Mesenchymal stem cell (in vitro differentiated cells and primary cell): Measurements from ENCODE around the gene MEF2D.

Experiments used
- DNase-seq: peaks from one replicate; pipeline ENCODE4 v3.0.0-alpha.2; 2013
- H2AFZ ChIP-seq: one replicate; pipeline ENCODE4 v1.6.1; 2013; ENCODE audit warnings: low read depth, mild to moderate bottlenecking, control low read depth, inconsistent platforms, low read length, moderate library complexity
- H2AK5ac ChIP-seq: 2 replicates; pipeline ENCODE4 v1.6.1; 2013; ENCODE audit warnings: low read length, moderate library complexity, mild to moderate bottlenecking, inconsistent platforms; ENCODE audit not compliant: severe bottlenecking
- H2BK120ac ChIP-seq: one replicate; pipeline ENCODE4 v1.6.1; 2013; ENCODE audit warnings: low read depth, mild to moderate bottlenecking, inconsistent platforms, low read length, moderate library complexity
- H2BK12ac ChIP-seq, 2 experiments: one replicate each; pipeline ENCODE4 v1.6.1; 2013; ENCODE audit warnings: inconsistent platforms in 2 of 2, low read length in 2 of 2, mild to moderate bottlenecking in 2 of 2, moderate library complexity in 2 of 2, control low read depth in 1 of 2
- H2BK15ac ChIP-seq: one replicate; pipeline ENCODE4 v1.6.1; 2013; ENCODE audit warnings: mild to moderate bottlenecking, low read depth, inconsistent platforms; ENCODE audit not compliant: poor library complexity, severe bottlenecking
- H2BK5ac ChIP-seq: 2 replicates; pipeline ENCODE4 v1.6.1; 2013; ENCODE audit warnings: low read depth, mild to moderate bottlenecking, low read length, control low read depth, inconsistent platforms; ENCODE audit not compliant: poor library complexity, severe bottlenecking
- H3K14ac ChIP-seq, 2 experiments: one replicate each; pipeline ENCODE4 v1.6.1; 2013; ENCODE audit warnings: inconsistent platforms in 2 of 2, low read length in 2 of 2, control low read depth in 1 of 2, mild to moderate bottlenecking in 1 of 2, moderate library complexity in 1 of 2
- H3K18ac ChIP-seq, 2 experiments: one replicate each; pipeline ENCODE4 v1.6.1; 2013; ENCODE audit warnings: inconsistent platforms in 2 of 2, low read length in 2 of 2, control low read depth in 1 of 2, low read depth in 1 of 2, mild to moderate bottlenecking in 1 of 2
- H3K23ac ChIP-seq, 2 experiments: one replicate each; pipeline ENCODE4 v1.6.1; 2013; ENCODE audit warnings: inconsistent platforms in 2 of 2, low read length in 2 of 2, mild to moderate bottlenecking in 2 of 2, moderate library complexity in 2 of 2, control low read depth in 1 of 2
- H3K27ac ChIP-seq: 2 replicates; pipeline ENCODE4 v1.5.1; 2013; ENCODE audit warnings: mild to moderate bottlenecking, moderate library complexity, low read length, control low read depth, inconsistent platforms; ENCODE audit not compliant: poor library complexity, severe bottlenecking
- H3K27me3 ChIP-seq, 2 experiments: 2 replicates each; pipeline versions ENCODE4 v1.6.1 to v1.7.0; 2013; ENCODE audit warnings: low read length in 2 of 2, mild to moderate bottlenecking in 2 of 2, moderate library complexity in 2 of 2, control low read depth in 1 of 2, inconsistent platforms in 1 of 2; ENCODE audit not compliant: control insufficient read depth in 1 of 2, insufficient read depth in 1 of 2
- H3K36me3 ChIP-seq, 2 experiments: 2 replicates each; pipeline versions ENCODE4 v1.6.1 to v1.7.0; 2013; ENCODE audit warnings: low read length in 2 of 2, control low read depth in 1 of 2, inconsistent platforms in 1 of 2, low read depth in 1 of 2, mild to moderate bottlenecking in 1 of 2; ENCODE audit not compliant: insufficient read depth in 2 of 2, control insufficient read depth in 1 of 2
- H3K4ac ChIP-seq, 2 experiments: one replicate each; pipeline ENCODE4 v1.6.1; 2013; ENCODE audit warnings: inconsistent platforms in 2 of 2, low read length in 2 of 2, mild to moderate bottlenecking in 2 of 2, moderate library complexity in 2 of 2, control low read depth in 1 of 2, low read depth in 1 of 2
- H3K4me1 ChIP-seq: 2 replicates; pipeline ENCODE4 v1.6.1; 2013; ENCODE audit warnings: low read depth, low read length, control low read depth; ENCODE audit not compliant: control insufficient read depth, insufficient read depth
- H3K4me2 ChIP-seq: 2 replicates; pipeline ENCODE4 v1.6.1; 2013; ENCODE audit warnings: low read length, mild to moderate bottlenecking, inconsistent platforms; ENCODE audit not compliant: poor library complexity, severe bottlenecking
- H3K4me3 ChIP-seq, 2 experiments: 2 replicates each; pipeline versions ENCODE4 v1.5.1 to v1.7.0; 2013; ENCODE audit warnings: low read length in 2 of 2, mild to moderate bottlenecking in 2 of 2, control low read depth in 1 of 2, low read depth in 1 of 2; ENCODE audit not compliant: insufficient read depth in 1 of 2
- H3K79me1 ChIP-seq: replicated peaks from 2 replicates; pipeline ENCODE4 v1.6.1; 2013; ENCODE audit warnings: mild to moderate bottlenecking, control low read depth, low read length, inconsistent platforms; ENCODE audit not compliant: poor library complexity, severe bottlenecking
- H3K9ac ChIP-seq: 2 replicates; pipeline ENCODE4 v1.7.0; 2013; ENCODE audit warnings: mild to moderate bottlenecking, low read length, moderate library complexity
- H3K9me3 ChIP-seq: 2 replicates; pipeline ENCODE4 v1.7.0; 2013; ENCODE audit warnings: mild to moderate bottlenecking, low read length; ENCODE audit not compliant: control insufficient read depth
- H4K8ac ChIP-seq: one replicate; pipeline ENCODE4 v1.6.1; 2013; ENCODE audit warnings: inconsistent platforms, mild to moderate bottlenecking, low read length, moderate library complexity
- H4K91ac ChIP-seq: one replicate; pipeline ENCODE4 v1.6.1; 2013; ENCODE audit warnings: mild to moderate bottlenecking, low read length, inconsistent platforms
- WGBS: methylation state at CpG from one replicate; pipeline ENCODE4 v1.1.7; 2013; ENCODE audit warnings: mixed read lengths; 5-methylcytosine and 5-hydroxymethylcytosine counted together

Gene MEF2D

DNA sequence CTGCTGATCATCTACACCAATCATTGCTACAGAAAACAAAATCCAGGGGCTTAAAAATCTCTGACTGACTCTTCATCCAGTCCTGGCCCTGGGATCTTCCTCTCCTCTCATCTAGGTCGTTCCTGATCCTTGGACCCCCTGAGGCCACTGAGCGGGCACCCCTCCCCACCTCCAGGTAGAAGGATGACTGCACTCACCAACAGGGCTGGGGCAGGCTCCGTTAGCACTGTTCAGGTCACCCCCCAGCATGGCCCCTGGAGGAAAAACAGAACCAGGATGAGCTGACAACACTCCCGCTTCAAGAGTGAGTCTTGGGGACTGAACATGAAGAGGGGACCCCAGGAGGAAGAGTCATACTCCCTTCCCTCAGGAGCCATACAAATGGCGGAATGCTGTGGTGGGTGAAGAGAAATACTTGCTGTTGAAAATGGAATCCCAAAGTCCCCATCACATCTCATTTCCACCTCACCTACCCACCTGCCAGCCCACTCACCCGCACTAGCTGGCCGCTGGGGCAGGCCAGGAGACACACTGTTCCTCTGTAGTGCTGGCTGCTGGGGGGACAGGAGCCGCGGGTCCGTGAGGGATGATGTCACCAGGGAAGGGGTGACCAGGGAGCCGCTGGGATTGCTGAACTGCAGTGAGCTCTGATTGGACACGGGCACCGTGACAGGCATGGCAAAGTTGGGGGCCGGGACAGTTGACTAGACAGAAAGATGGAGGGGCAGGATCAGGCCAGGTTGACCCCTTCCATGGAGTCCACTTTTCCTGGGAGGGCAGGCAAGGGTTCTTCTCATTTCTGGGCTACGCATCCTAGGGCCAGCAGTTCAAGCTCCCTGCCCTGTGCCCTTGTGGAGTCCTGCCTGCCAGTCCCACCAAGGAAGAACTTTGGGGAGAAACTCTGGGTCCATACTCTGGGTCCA is 21.2 kb downstream of the MEF2D start:
- H3K23ac ChIP-seq, result no peak overlapping the region
- no peak overlapping the region for H3K18ac ChIP-seq
- no peak overlapping the region for H2BK5ac ChIP-seq
- no peak overlapping the region for H2BK12ac ChIP-seq
- H3K14ac ChIP-seq, result no peak overlapping the region
- H3K4me3 ChIP-seq, result no peak overlapping the region
- H3K4me1 ChIP-seq, result peaks cover 11% of the 10 kb centered on the region
- peaks cover 59% of the 10 kb centered on the region for H3K79me1 ChIP-seq
- no peak for DNase-seq
- peaks cover 84 to 88% of the 10 kb centered on the region in 2 experiments for H3K36me3 ChIP-seq
- H4K8ac ChIP-seq, result no peak overlapping the region
- H3K4me2 ChIP-seq, result no peak overlapping the region
- no peak overlapping the region for H3K27ac ChIP-seq
- H3K9me3 ChIP-seq, result no peaks in the 10 kb centered on the region
- H2BK120ac ChIP-seq, result no peak overlapping the region
- H4K91ac ChIP-seq, result no peak overlapping the region
- H3K4ac ChIP-seq, result no peak overlapping the region
- no peak overlapping the region for H2AFZ ChIP-seq
- WGBS, result 90% methylated on average over 13 of the region's 15 CpGs
- no peak overlapping the region for H2AK5ac ChIP-seq
- H3K27me3 ChIP-seq, result no peaks in the 10 kb centered on the region
- H3K9ac ChIP-seq, result no peak overlapping the region
- no peak overlapping the region for H2BK15ac ChIP-seq

DNA sequence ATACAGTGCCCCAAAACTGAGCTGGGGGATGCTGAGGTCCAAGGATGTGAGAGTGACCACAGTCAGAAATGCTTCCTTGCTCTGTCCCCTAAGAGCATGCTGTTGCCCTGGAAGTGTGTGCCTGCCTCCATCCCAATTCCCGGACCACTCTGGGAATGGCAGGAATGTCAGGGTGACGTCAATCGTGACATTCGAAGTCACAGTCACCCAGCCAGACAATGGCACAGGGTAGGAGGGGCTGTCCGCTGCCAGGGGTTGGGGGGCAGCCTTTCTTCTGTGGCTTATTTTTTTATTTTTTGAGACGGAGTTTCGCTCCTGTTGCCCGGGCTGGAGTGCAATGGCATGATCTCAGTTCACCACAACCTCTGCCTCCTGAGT is 22.3 kb downstream of the MEF2D start:
- 96% methylated on average over 8 of the region's 8 CpGs for WGBS
- peaks cover 96% of the 10 kb centered on the region in 2 experiments for H3K36me3 ChIP-seq

GRCh38 chr1:156477526-156478249 is 22.9 kb downstream of the MEF2D start:
- H3K18ac ChIP-seq, result no peak overlapping the region
- H3K4me1 ChIP-seq, result peaks cover 8% of the 10 kb centered on the region
- no peak overlapping the region for H4K91ac ChIP-seq
- H2BK15ac ChIP-seq, result no peak overlapping the region
- H3K9me3 ChIP-seq, result no peaks in the 10 kb centered on the region
- H3K23ac ChIP-seq, result peak overlapping the region in 1 of 2 experiments; percentile 36
- H3K4ac ChIP-seq, result no peak overlapping the region
- H3K4me2 ChIP-seq, result no peak overlapping the region
- H3K4me3 ChIP-seq, result no peak overlapping the region
- DNase-seq, result no peak
- no peak overlapping the region for H3K14ac ChIP-seq
- no peaks in the 10 kb centered on the region for H3K27me3 ChIP-seq
- H2AK5ac ChIP-seq, result no peak overlapping the region
- no peak overlapping the region for H2BK5ac ChIP-seq
- H3K9ac ChIP-seq, result peak overlapping the region; percentile 84
- no peak overlapping the region for H3K27ac ChIP-seq
- H3K36me3 ChIP-seq, result peaks cover 93 to 94% of the 10 kb centered on the region in 2 experiments
- no peak overlapping the region for H2BK12ac ChIP-seq
- no peak overlapping the region for H2BK120ac ChIP-seq
- no peak overlapping the region for H2AFZ ChIP-seq
- H3K79me1 ChIP-seq, result peaks cover 57% of the 10 kb centered on the region
- WGBS, result 86% methylated on average over 1 of the region's 3 CpGs
- no peak overlapping the region for H4K8ac ChIP-seq

More for the DNA sequence above, 22.3 kb downstream of the MEF2D start:
- H2BK12ac ChIP-seq, result no peak overlapping the region
- no peak overlapping the region for H3K27ac ChIP-seq
- H3K4me2 ChIP-seq, result no peak overlapping the region
- H2BK120ac ChIP-seq, result no peak overlapping the region
- no peak for DNase-seq
- peaks cover 60% of the 10 kb centered on the region for H3K79me1 ChIP-seq
- no peak overlapping the region for H2AFZ ChIP-seq
- H2BK5ac ChIP-seq, result no peak overlapping the region
- no peak overlapping the region for H4K91ac ChIP-seq
- H3K4me1 ChIP-seq, result peaks cover 9% of the 10 kb centered on the region
- peak overlapping the region; percentile 84 for H3K9ac ChIP-seq
- H3K23ac ChIP-seq, result no peak overlapping the region
- H3K4me3 ChIP-seq, result no peak overlapping the region
- no peak overlapping the region for H3K18ac ChIP-seq
- no peaks in the 10 kb centered on the region for H3K27me3 ChIP-seq
- no peak overlapping the region for H2AK5ac ChIP-seq
- no peak overlapping the region for H3K4ac ChIP-seq
- H4K8ac ChIP-seq, result no peak overlapping the region
- H2BK15ac ChIP-seq, result no peak overlapping the region
- H3K9me3 ChIP-seq, result no peaks in the 10 kb centered on the region
- H3K14ac ChIP-seq, result no peak overlapping the region
